GM23248 (cell line): Measurements from ENCODE around the gene NPAS2. TPM values are rescaled to one million over a fixed set of nuclear protein-coding genes. Genes with fewer than 3 reads are reported as not detected.
A peak's percentile ranks its signal among the peaks of the same experiment; 100 is the strongest.

ENCODE experiments used
- DNase-seq: peaks from one replicate; pipeline ENCODE4 v3.0.0-alpha.2; 2015
- H2AFZ ChIP-seq: fragments of 200-600 bp; sonication (generic); 2 replicates; pipeline ENCODE4 v1.6.1; 2016; ENCODE audit warnings: antibody characterized with exemption
- H3F3A ChIP-seq: fragments of 200-600 bp; sonication (generic); 2 replicates; pipeline ENCODE4 v1.6.1; 2016; ENCODE audit warnings: mild to moderate bottlenecking, antibody characterized with exemption, mixed run types; ENCODE audit not compliant: insufficient read depth
- H3K27ac ChIP-seq: fragments of 200-600 bp; sonication (generic); 2 replicates; pipeline ENCODE4 v1.5.1; 2016; ENCODE audit warnings: mild to moderate bottlenecking
- H3K27me3 ChIP-seq: fragments of 200-600 bp; sonication (generic); replicated peaks from 2 replicates; pipeline ENCODE4 v1.6.1; 2016; ENCODE audit warnings: mild to moderate bottlenecking; ENCODE audit not compliant: insufficient read depth
- H3K36me3 ChIP-seq: fragments of 200-600 bp; sonication (generic); 2 replicates; pipeline ENCODE4 v1.6.1; 2016; ENCODE audit warnings: low read depth, mild to moderate bottlenecking
- H3K4me1 ChIP-seq: fragments of 200-600 bp; sonication (generic); 2 replicates; pipeline ENCODE4 v1.6.1; 2016; ENCODE audit warnings: mild to moderate bottlenecking; ENCODE audit not compliant: insufficient read depth
- H3K4me2 ChIP-seq: fragments of 200-600 bp; sonication (generic); one replicate; pipeline ENCODE4 v1.6.1; 2016; ENCODE audit warnings: mild to moderate bottlenecking; ENCODE audit not compliant: unreplicated experiment
- H3K4me3 ChIP-seq: fragments of 200-600 bp; sonication (generic); 2 replicates; pipeline ENCODE4 v1.5.1; 2016; ENCODE audit warnings: mild to moderate bottlenecking
- H3K79me2 ChIP-seq: fragments of 200-600 bp; sonication (generic); 2 replicates; pipeline ENCODE4 v1.6.1; 2016; ENCODE audit warnings: mild to moderate bottlenecking; ENCODE audit not compliant: insufficient read depth
- H3K9ac ChIP-seq: fragments of 200-600 bp; sonication (generic); 2 replicates; pipeline ENCODE4 v1.6.1; 2016; ENCODE audit warnings: mild to moderate bottlenecking
- H3K9me2 ChIP-seq: fragments of 200-600 bp; sonication (generic); 2 replicates; pipeline ENCODE4 v1.6.1; 2016; ENCODE audit warnings: mixed run types, mild to moderate bottlenecking, moderate library complexity; ENCODE audit not compliant: insufficient read depth
- H3K9me3 ChIP-seq: fragments of 200-600 bp; sonication (generic); one replicate; pipeline ENCODE4 v1.6.1; 2017; ENCODE audit warnings: low read depth
- H4K20me1 ChIP-seq: fragments of 200-600 bp; sonication (generic); 2 replicates; pipeline ENCODE4 v1.6.0; 2016; ENCODE audit not compliant: insufficient read depth
- EZH2 ChIP-seq: fragments of 200-600 bp; sonication (generic); IDR thresholded peaks from 2 replicates; pipeline ENCODE4 v1.6.1; 2018; ENCODE audit warnings: antibody characterized with exemption, mild to moderate bottlenecking; ENCODE audit not compliant: insufficient read depth, poor library complexity, severe bottlenecking
- EZH2phosphoT487 ChIP-seq: fragments of 200-600 bp; sonication (generic); IDR thresholded peaks from 2 replicates; pipeline ENCODE4 v1.6.1; 2018; ENCODE audit warnings: antibody characterized with exemption, moderate library complexity, mild to moderate bottlenecking, low read depth; ENCODE audit not compliant: insufficient read depth
- WGBS, 2 experiments: methylation state at CpG; one replicate each; pipeline ENCODE4 v1.1.6; 2015 to 2017; ENCODE audit warnings: low lambda C conversion rate in 2 of 2, low coverage in 1 of 2; ENCODE audit errors: missing lambda C conversion rate in 2 of 2; 5-methylcytosine and 5-hydroxymethylcytosine counted together
- in situ Hi-C: fragments of 300-500 bp; cut with MboI; formaldehyde crosslinking; loops from 2 replicates; pipeline ENCODE4 v1.15.0; 2020
- polyA plus RNA-seq: library from polyadenylated mRNA; unstranded; fragments of >200 nt; fragmentation: Nextera tagmentation; extraction: Ambion mirVana; gene quantifications from 2 replicates; pipeline ENCODE4 v1.2.1, GENCODE V29; 2016
- total RNA-seq: library from RNA; depleted of rRNA; stranded (reverse); fragments of >200 nt; shearing (Covaris generic); gene quantifications from 2 replicates; pipeline ENCODE4 v1.2.3, GENCODE V29; 2014

Gene NPAS2
- total and polyA plus RNA-seq, 2 experiments from 2014 or later = 3.8 to 10.8 TPM

- no peak overlapping the region for H2AFZ ChIP-seq
- no peaks in the 10 kb centered on the region for H3K27me3 ChIP-seq
- no peak overlapping the region for H3K4me3 ChIP-seq
- WGBS, 2 experiments = 50 to 55% methylated on average over 14 of the region's 14 CpGs
- H4K20me1 ChIP-seq = no peaks in the 10 kb centered on the region
- H3K9me3 ChIP-seq = no peaks in the 10 kb centered on the region
- H3K79me2 ChIP-seq = no peaks in the 10 kb centered on the region
- TF ChIP-seq EZH2phosphoT487 (no peak), EZH2 (no peak)
- in situ Hi-C loops = no loop called here
- H3K4me1 ChIP-seq = peaks cover 16% of the 10 kb centered on the region
- H3K36me3 ChIP-seq = no peaks in the 10 kb centered on the region
- H3K27ac ChIP-seq = no peak overlapping the region
- H3F3A ChIP-seq = peaks cover 13% of the 10 kb centered on the region
- no peak overlapping the region for H3K9ac ChIP-seq
- peak; percentile 44 for DNase-seq
- no peaks in the 10 kb centered on the region for H3K9me2 ChIP-seq
- no peak overlapping the region for H3K4me2 ChIP-seq
Measured at GRCh38 chr2:100887713-100888495, 68.0 kb downstream of the NPAS2 start.

DNA sequence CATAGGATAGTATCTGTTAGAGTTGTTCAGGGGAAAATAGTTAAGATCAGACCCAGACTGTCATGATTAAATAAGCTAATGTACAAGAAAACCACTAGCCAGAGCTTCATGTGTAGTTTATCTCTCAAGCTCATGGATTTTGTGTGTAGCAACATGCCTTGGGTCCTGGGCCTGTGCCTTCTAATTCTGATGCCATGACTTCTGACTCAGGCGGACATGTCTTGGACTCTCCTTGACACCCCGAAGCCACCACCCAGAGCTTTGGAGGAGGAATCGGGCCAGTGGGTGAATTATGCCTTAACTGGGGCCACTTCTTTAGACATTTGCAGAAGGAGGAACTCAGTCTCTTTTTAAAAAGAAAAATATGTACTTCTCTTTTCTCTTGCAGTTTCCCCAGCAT is 68.7 kb downstream of the NPAS2 start:
- no peaks in the 10 kb centered on the region for H3K27me3 ChIP-seq
- no peaks in the 10 kb centered on the region for H3K79me2 ChIP-seq
- H3K9me2 ChIP-seq = no peaks in the 10 kb centered on the region
- peaks cover 19% of the 10 kb centered on the region for H3F3A ChIP-seq
- H3K4me1 ChIP-seq = peaks cover 18% of the 10 kb centered on the region
- no peak for DNase-seq
- no peak overlapping the region for H3K4me2 ChIP-seq
- TF ChIP-seq EZH2 (no peak), EZH2phosphoT487 (no peak)
- no peak overlapping the region for H3K27ac ChIP-seq
- no peaks in the 10 kb centered on the region for H3K9me3 ChIP-seq
- WGBS, 2 experiments = 78 to 84% methylated on average over 3 of the region's 3 CpGs
- no peaks in the 10 kb centered on the region for H4K20me1 ChIP-seq
- in situ Hi-C loops = no loop called here
- H3K36me3 ChIP-seq = no peaks in the 10 kb centered on the region
- H2AFZ ChIP-seq = no peak overlapping the region
- no peak overlapping the region for H3K9ac ChIP-seq
- no peak overlapping the region for H3K4me3 ChIP-seq

- no peak for DNase-seq
- in situ Hi-C loops = no loop called here
Measured at GRCh38 chr2:100889286-100889685, 69.3 kb downstream of the NPAS2 start.

DNA sequence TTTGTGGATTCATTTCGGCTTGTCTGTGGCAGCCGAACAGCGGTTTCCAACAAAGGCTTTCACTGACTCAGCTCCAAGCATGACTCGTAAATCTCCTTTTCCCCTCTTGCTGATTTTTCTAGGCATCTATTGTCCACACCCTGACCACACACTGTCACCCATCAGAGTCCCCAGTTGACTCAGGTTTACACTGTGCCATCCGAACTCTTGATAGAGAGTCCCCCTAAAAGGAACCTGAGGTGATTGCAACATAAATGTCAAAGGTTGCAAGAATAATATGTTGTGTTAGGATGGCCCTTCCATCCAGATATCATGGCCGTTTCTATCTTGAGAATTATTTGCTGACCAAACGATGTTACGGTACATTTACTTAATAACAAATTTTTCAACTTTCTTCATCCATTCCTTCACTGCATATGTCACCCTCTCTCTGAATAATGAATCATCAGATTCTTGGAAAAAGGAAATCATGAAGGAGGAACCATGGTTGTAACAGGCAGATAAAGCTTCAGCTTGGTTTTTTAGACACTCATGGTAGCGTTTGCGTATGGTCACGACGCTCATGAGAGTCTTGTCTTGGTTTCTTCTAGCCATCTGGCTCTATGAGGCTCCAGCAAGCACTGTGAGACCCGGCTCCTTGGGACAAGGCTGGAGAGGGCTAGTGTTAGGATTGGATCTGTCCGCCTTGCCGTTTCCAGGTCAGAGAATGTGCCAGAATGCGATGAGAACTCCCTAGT is 72.1 kb downstream of the NPAS2 start:
- no peaks in the 10 kb centered on the region for H3K79me2 ChIP-seq
- no peak for TF ChIP-seq EZH2
- TF ChIP-seq EZH2phosphoT487 = 0 out of 2 replicates have a peak, but pooled peaks have one; percentile 67
- WGBS, 2 experiments = 32 to 34% methylated on average over 16 of the region's 16 CpGs
- H4K20me1 ChIP-seq = no peaks in the 10 kb centered on the region
- in situ Hi-C loops = no loop called here
- H3K27ac ChIP-seq = peak overlapping the region; percentile 63
- H3K4me2 ChIP-seq = peak overlapping the region; percentile 56
- no peaks in the 10 kb centered on the region for H3K9me3 ChIP-seq
- H3K4me1 ChIP-seq = peaks cover 18% of the 10 kb centered on the region
- no peak overlapping the region for H2AFZ ChIP-seq
- H3K9ac ChIP-seq = no peak overlapping the region
- peak; percentile 80 for DNase-seq
- no peaks in the 10 kb centered on the region for H3K9me2 ChIP-seq
- peaks cover 20% of the 10 kb centered on the region for H3F3A ChIP-seq
- peak overlapping the region; percentile 42 for H3K4me3 ChIP-seq
- H3K27me3 ChIP-seq = no peaks in the 10 kb centered on the region
- no peaks in the 10 kb centered on the region for H3K36me3 ChIP-seq

More at GRCh38 chr2:100889286-100889685, 69.3 kb downstream of the NPAS2 start:
- Histone ChIP-seq H3F3A (peaks cover 20% of the 10 kb centered on the region), H3K9me3 (no peaks in the 10 kb centered on the region), H3K36me3 (no peaks in the 10 kb centered on the region), H4K20me1 (no peaks in the 10 kb centered on the region), H3K27me3 (no peaks in the 10 kb centered on the region), H3K4me3 (no peak overlapping the region), H3K79me2 (no peaks in the 10 kb centered on the region), H3K9me2 (no peaks in the 10 kb centered on the region), H3K4me2 (no peak overlapping the region), H3K9ac (no peak overlapping the region), H3K4me1 (peaks cover 18% of the 10 kb centered on the region), H3K27ac (no peak overlapping the region), H2AFZ (no peak overlapping the region)
- WGBS, 2 experiments = 91 to 92% methylated on average over 6 of the region's 6 CpGs
- no peak for TF ChIP-seq EZH2
- TF ChIP-seq EZH2phosphoT487 = no peak
